ENCODE measurements around the gene ZC3H4.

DNA sequence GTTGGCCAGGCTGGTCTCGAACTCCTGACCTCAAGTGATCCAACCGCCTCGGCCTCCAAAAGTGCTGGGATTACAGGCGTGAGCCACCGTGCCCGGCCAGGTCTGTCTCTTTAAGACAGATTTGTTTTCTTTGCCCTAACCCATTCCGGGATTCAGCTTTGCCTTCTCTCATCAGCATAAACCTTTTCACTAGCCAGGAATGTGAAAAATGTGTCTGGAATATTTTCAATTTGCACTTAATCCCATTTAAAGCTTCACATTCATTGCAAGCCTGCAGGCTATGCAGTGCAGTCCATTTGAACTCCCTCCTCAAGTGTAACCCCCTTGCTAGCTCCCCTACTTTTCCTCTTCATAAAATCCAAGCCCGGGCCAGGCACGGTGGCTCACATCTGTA is 64.3 kb downstream of the ZC3H4 start:
- TF ChIP-seq POLR2A (IDR thresholded peaks at IDR 0.05; ENCODE audit: low read depth) (no peak), EP300 (IDR thresholded peaks at IDR 0.05) (no peak), POLR2AphosphoS5 (IDR thresholded peaks at IDR 0.05) (no peak), CTCF (IDR thresholded peaks at IDR 0.05) (no peak)
